HepG2 (cell line): ENCODE measurements around the gene KIF22. TPM values are rescaled to one million over a fixed set of nuclear protein-coding genes. Genes with fewer than 3 reads are reported as not detected.

Experiments
- CHCHD3 ChIP-seq: sonication (generic); formaldehyde crosslinking; IDR thresholded peaks from 2 replicates; pipeline ENCODE4 v1.8.0; 2022; ENCODE audit warnings: mild to moderate bottlenecking, missing genetic modification reagents, moderate library complexity
- CREBL2 ChIP-seq: sonication (generic); formaldehyde crosslinking; IDR thresholded peaks from 2 replicates; pipeline ENCODE4 v1.8.1; 2023; ENCODE audit warnings: missing genetic modification reagents, mild to moderate bottlenecking, borderline replicate concordance
- CREM ChIP-seq, 2 experiments: sonication (generic) in 1 of 2; formaldehyde crosslinking in 1 of 2; IDR thresholded peaks; 2 replicates each; pipeline versions ENCODE4 v1.4.0 to v1.6.1; 2016 to 2020; ENCODE audit warnings: antibody characterized with exemption in 1 of 2, mild to moderate bottlenecking in 1 of 2, missing genetic modification reagents in 1 of 2
- GPBP1L1 ChIP-seq: sonication (generic); formaldehyde crosslinking; IDR thresholded peaks from 2 replicates; pipeline ENCODE4 v1.5.0; 2020; ENCODE audit warnings: mild to moderate bottlenecking, missing genetic modification reagents
- HOXA3 ChIP-seq: sonication (generic); formaldehyde crosslinking; IDR thresholded peaks from 2 replicates; pipeline ENCODE4 v1.5.0; 2020; ENCODE audit warnings: missing genetic modification reagents
- KLF13 ChIP-seq: sonication (generic); formaldehyde crosslinking; IDR thresholded peaks from 2 replicates; pipeline ENCODE4 v1.4.0; 2020; ENCODE audit warnings: mild to moderate bottlenecking, missing genetic modification reagents
- KLF6 ChIP-seq: IDR thresholded peaks from 2 replicates; pipeline ENCODE4 v1.8.0; 2016; ENCODE audit warnings: missing biosample characterization, missing genetic modification reagents
- MTF2 ChIP-seq: sonication (generic); formaldehyde crosslinking; IDR thresholded peaks from 2 replicates; pipeline ENCODE4 v1.5.0; 2020; ENCODE audit warnings: missing genetic modification reagents, borderline replicate concordance
- NR0B2 ChIP-seq: sonication (generic); formaldehyde crosslinking; IDR thresholded peaks from 2 replicates; pipeline ENCODE4 v1.4.0; 2020; ENCODE audit warnings: mild to moderate bottlenecking, missing genetic modification reagents
- SP140L ChIP-seq: sonication (generic); formaldehyde crosslinking; IDR thresholded peaks from 2 replicates; pipeline ENCODE4 v1.4.0; 2020; ENCODE audit warnings: missing genetic modification reagents, borderline replicate concordance
- TRAFD1 ChIP-seq: sonication (generic); formaldehyde crosslinking; IDR thresholded peaks from 2 replicates; pipeline ENCODE4 v1.5.1; 2020; ENCODE audit warnings: missing genetic modification reagents, mild to moderate bottlenecking, borderline replicate concordance
- YEATS2 ChIP-seq: sonication (generic); formaldehyde crosslinking; IDR thresholded peaks from 2 replicates; pipeline ENCODE4 v1.4.0; 2020; ENCODE audit warnings: missing genetic modification reagents, borderline replicate concordance
- ZBTB34 ChIP-seq: sonication (generic); formaldehyde crosslinking; IDR thresholded peaks from 2 replicates; pipeline ENCODE4 v1.8.0; 2022; ENCODE audit warnings: mild to moderate bottlenecking, missing genetic modification reagents
- ZNF230 ChIP-seq: sonication (generic); formaldehyde crosslinking; IDR thresholded peaks from 2 replicates; pipeline ENCODE4 v1.4.0; 2020; ENCODE audit warnings: mild to moderate bottlenecking, missing genetic modification reagents
- ZNF704 ChIP-seq: sonication (generic); formaldehyde crosslinking; IDR thresholded peaks from 2 replicates; pipeline ENCODE4 v1.8.1; 2023; ENCODE audit warnings: mild to moderate bottlenecking, inconsistent platforms, moderate library complexity, missing genetic modification reagents, borderline replicate concordance
- ZNF761 ChIP-seq: sonication (generic); formaldehyde crosslinking; conservative IDR thresholded peaks from 2 replicates; pipeline ENCODE4 v1.4.0; 2020; ENCODE audit warnings: mild to moderate bottlenecking, missing genetic modification reagents
- ZNF777 ChIP-seq: sonication (generic); formaldehyde crosslinking; IDR thresholded peaks from 2 replicates; pipeline ENCODE4 v1.4.0; 2020; ENCODE audit warnings: missing genetic modification reagents
- ZNF790 ChIP-seq: sonication (generic); formaldehyde crosslinking; IDR thresholded peaks from 2 replicates; pipeline ENCODE4 v1.8.0; 2022; ENCODE audit warnings: missing genetic modification reagents, mild to moderate bottlenecking, borderline replicate concordance
- ZSCAN20 ChIP-seq: sonication (generic); formaldehyde crosslinking; IDR thresholded peaks from 2 replicates; pipeline ENCODE4 v1.4.0; 2020; ENCODE audit warnings: missing genetic modification reagents, mild to moderate bottlenecking, borderline replicate concordance
- polyA plus RNA-seq, 8 experiments: library from polyadenylated mRNA; depleted of rRNA in 3 of 8; stranded (reverse) in 7 of 8; unstranded in 1 of 8; fragments of >200 nt; fragmentation: Illumina TruSeq in 4 of 8; extraction: Trizol in 4 of 8; gene quantifications; 2 replicates each; pipeline versions ENCODE4 v1.2.1 to v1.2.3, GENCODE V29; 2011 to 2016; ENCODE audit warnings: low read depth in 4 of 8, missing spikeins in 1 of 8, mixed read lengths in 1 of 8; ENCODE audit not compliant: insufficient read depth in 1 of 8
- total RNA-seq, 5 experiments: library from RNA; depleted of rRNA; stranded (reverse); fragments of >200 nt; fragmentation: Illumina TruSeq; extraction: Trizol; gene quantifications; 2 replicates each; pipeline ENCODE4 v1.2.3, GENCODE V29; 2016; ENCODE audit warnings: low read depth in 1 of 5

The KIF22 gene
- total and polyA plus RNA-seq, 2 of the 13 experiments (the other 11 are each of a cell fraction or from before 2014, with no cell fraction given): 95.8 to 118 TPM

GRCh38 chr16:29757950-29758466 is 32.5 kb upstream of the KIF22 start (continued):
- TF ChIP-seq ZNF704 (CRISPR knock-in tag): no peak
- TF ChIP-seq YEATS2 (CRISPR knock-in tag): peak; percentile 26; the same call in 1 of the 2 replicates
- no peak; the same call in 1 of the 2 replicates for TF ChIP-seq ZSCAN20 (CRISPR knock-in tag)
- no peak for TF ChIP-seq ZNF777 (CRISPR knock-in tag)
- TF ChIP-seq NR0B2 (CRISPR knock-in tag): no peak
- no peak for TF ChIP-seq ZNF761 (CRISPR knock-in tag)
- TF ChIP-seq TRAFD1 (CRISPR knock-in tag): no peak
- no peak for TF ChIP-seq MTF2
- 0 out of 2 replicates have a peak, but pooled peaks have one; percentile 23 for TF ChIP-seq KLF6 (CRISPR knock-in tag)
- TF ChIP-seq HOXA3 (CRISPR knock-in tag): peak; percentile 65; the same call in 1 of the 2 replicates
- no peak for TF ChIP-seq GPBP1L1 (CRISPR knock-in tag)
- TF ChIP-seq KLF13 (CRISPR knock-in tag): no peak
- TF ChIP-seq ZNF230 (CRISPR knock-in tag): no peak
- no peak for TF ChIP-seq CREBL2 (CRISPR knock-in tag)
- no peak for TF ChIP-seq ZNF790 (CRISPR knock-in tag)
- TF ChIP-seq ZBTB34: no peak
- TF ChIP-seq CHCHD3 (CRISPR knock-in tag): no peak
- TF ChIP-seq CREM (IDR thresholded peaks at IDR 0.05): peak; percentile 47; the same call in 1 of the 2 replicates
- no peak for TF ChIP-seq CREM (CRISPR knock-in tag; IDR thresholded peaks at IDR 0.05)
- TF ChIP-seq SP140L (CRISPR knock-in tag): no peak
